ENCODE results near the gene XXYLT1.
"Not testable (repeated sequence)": the region's sequence is repeated elsewhere in the genome, so short reads cannot be mapped to it uniquely, and the experiment has no call there.

Gene XXYLT1

GRCh38 chr3:195270817-195271409 is at the start of gene XXYLT1:
TSS of gene XXYLT1 (minus strand) at chr3:195271159. CDS start at chr3:195271058, 101 bp downstream.
- peak; percentile 92 to 96 for DNase-seq

- DNase-seq: no peak
Measured at GRCh38 chr3:195319060-195319459, 48.1 kb upstream of the XXYLT1 start.

- no peak for DNase-seq
Measured at GRCh38 chr3:195312714-195313113, 41.8 kb upstream of the XXYLT1 start.

GRCh38 chr3:195307711-195308110 is 36.8 kb upstream of the XXYLT1 start:
- no peak for DNase-seq

GRCh38 chr3:195306369-195306768 is 35.4 kb upstream of the XXYLT1 start:
- no peak for DNase-seq

GRCh38 chr3:195302431-195302830 is 31.5 kb upstream of the XXYLT1 start:
- DNase-seq: no peak

GRCh38 chr3:195297446-195297845 is 26.5 kb upstream of the XXYLT1 start:
- DNase-seq: no peak

GRCh38 chr3:195296662-195297061 is 25.7 kb upstream of the XXYLT1 start:
- no peak for DNase-seq

GRCh38 chr3:195291121-195291520 is 20.2 kb upstream of the XXYLT1 start:
- DNase-seq: no peak

- DNase-seq: not testable (repeated sequence)
Measured at GRCh38 chr3:195290643-195291042, 19.7 kb upstream of the XXYLT1 start.

- no peak for DNase-seq
Measured at GRCh38 chr3:195286115-195286872, 15.3 kb upstream of the XXYLT1 start.

GRCh38 chr3:195285372-195285771 is 14.4 kb upstream of the XXYLT1 start:
- no peak for DNase-seq

- no peak for DNase-seq
Measured at GRCh38 chr3:195284842-195285241, 13.9 kb upstream of the XXYLT1 start.

- no peak for DNase-seq
Measured at GRCh38 chr3:195282961-195283360, 12.0 kb upstream of the XXYLT1 start.

GRCh38 chr3:195274259-195274966 is 3.5 kb upstream of the XXYLT1 start:
- no peak for DNase-seq

- peak; percentile 92 for DNase-seq
Measured at GRCh38 chr3:195271410-195272243, 668 bp upstream of the XXYLT1 start.

GRCh38 chr3:195270079-195270816 is 711 bp downstream of the XXYLT1 start:
- peak; percentile 17 to 56 for DNase-seq

GRCh38 chr3:195269375-195270078 is 1.4 kb downstream of the XXYLT1 start:
- no peak for DNase-seq

- no peak for DNase-seq
Measured at GRCh38 chr3:195268576-195269309, 2.2 kb downstream of the XXYLT1 start.

- DNase-seq: no peak
Measured at GRCh38 chr3:195267096-195267495, 3.9 kb downstream of the XXYLT1 start.

GRCh38 chr3:195266428-195266827 is 4.5 kb downstream of the XXYLT1 start:
- DNase-seq: no peak

Measured in NCI-H446 (cell line).